ENCODE results near the gene SKOR1. TPM values are rescaled to one million over a fixed set of nuclear protein-coding genes. Genes with fewer than 3 reads are reported as not detected.
A peak's percentile ranks its signal among the peaks of the same experiment; 100 is the strongest.

Gene SKOR1
- total RNA-seq, 1 donor from 2014 or later = not detected

- H3K4me3 Mint-ChIP-seq (ENCODE audit: unreplicated experiment) = no peak overlapping the region
- peaks cover 2% of the 10 kb centered on the region for H3K9me3 Mint-ChIP-seq (ENCODE audit: unreplicated experiment)
- no peak overlapping the region for H3K4me3 ChIP-seq (ENCODE audit: insufficient read depth, low read depth, low read length)
- TF ChIP-seq CTCF (IDR thresholded peaks at IDR 0.05; ENCODE audit: insufficient read depth, low read depth, low read length) = no peak
- no peak for TF ChIP-seq EZH2 (IDR thresholded peaks at IDR 0.05; ENCODE audit: insufficient read depth, low read length)
- H3K27ac Mint-ChIP-seq (ENCODE audit: unreplicated experiment) = no peak overlapping the region
- peaks cover 2% of the 10 kb centered on the region for H3K27me3 ChIP-seq (ENCODE audit: insufficient read depth, low read length)
- H3K36me3 Mint-ChIP-seq (ENCODE audit: low read depth, unreplicated experiment) = no peaks in the 10 kb centered on the region
- H3K4me2 ChIP-seq (ENCODE audit: low read length) = no peak overlapping the region
- DNase-seq (ENCODE audit: low read depth) (peak; percentile 36), FAIRE-seq (no peak)
- no peaks in the 10 kb centered on the region for H4K20me1 ChIP-seq (ENCODE audit: insufficient read depth, low read length)
- no peak overlapping the region for H2AFZ ChIP-seq (ENCODE audit: low read depth, low read length)
- no peaks in the 10 kb centered on the region for H3K4me1 ChIP-seq (ENCODE audit: insufficient read depth, low read length)
- no peak overlapping the region for H3K27ac ChIP-seq (ENCODE audit: low read depth, low read length)
- H3K36me3 ChIP-seq (ENCODE audit: insufficient read depth, low read length) = no peaks in the 10 kb centered on the region
- no peaks in the 10 kb centered on the region for H3K79me2 ChIP-seq (ENCODE audit: insufficient read depth, low read length)
- peaks cover 6% of the 10 kb centered on the region for H3K27me3 Mint-ChIP-seq (ENCODE audit: low read depth, unreplicated experiment)
- no peaks in the 10 kb centered on the region for H3K9me3 ChIP-seq (ENCODE audit: insufficient read depth, low read depth, low read length)
- H3K9ac ChIP-seq (ENCODE audit: low read length) = no peak overlapping the region
- H3K4me1 Mint-ChIP-seq (ENCODE audit: low read depth, unreplicated experiment) = peaks cover 6% of the 10 kb centered on the region
Observed at GRCh38 chr15:67850994-67851571, 25.8 kb downstream of the SKOR1 start.

DNA sequence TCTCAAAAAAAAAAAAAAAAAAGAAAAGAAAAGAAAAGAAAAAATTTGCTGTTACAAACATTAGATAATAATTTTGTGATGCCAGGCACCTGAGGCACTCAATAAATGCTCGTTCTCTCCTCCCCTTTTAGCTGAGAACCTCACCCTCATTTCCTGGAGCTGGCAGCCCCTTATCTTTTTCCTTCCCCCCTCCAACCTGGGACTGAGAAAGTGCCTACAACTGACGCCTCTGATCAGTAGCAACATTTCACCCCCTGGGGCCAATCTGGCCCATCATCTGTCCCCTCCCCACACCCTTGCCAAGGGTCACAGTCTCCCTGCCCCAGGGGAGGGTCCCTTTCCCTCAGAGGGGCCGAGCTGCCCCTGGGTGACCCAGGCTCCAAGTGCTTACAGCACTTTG lies 27.1 kb downstream of the SKOR1 start:
- TF ChIP-seq EZH2 (IDR thresholded peaks at IDR 0.05; ENCODE audit: insufficient read depth, low read length) = no peak
- peaks cover 2% of the 10 kb centered on the region for H3K27me3 ChIP-seq (ENCODE audit: insufficient read depth, low read length)
- Mint-ChIP-seq H3K36me3 (ENCODE audit: low read depth, unreplicated experiment) (no peaks in the 10 kb centered on the region), H3K4me3 (ENCODE audit: unreplicated experiment) (no peak overlapping the region), H3K27ac (ENCODE audit: unreplicated experiment) (no peak overlapping the region), H3K4me1 (ENCODE audit: low read depth, unreplicated experiment) (peaks cover 6% of the 10 kb centered on the region), H3K27me3 (ENCODE audit: low read depth, unreplicated experiment) (peaks cover 5% of the 10 kb centered on the region), H3K9me3 (ENCODE audit: unreplicated experiment) (peaks cover 2% of the 10 kb centered on the region)
- FAIRE-seq (no peak), DNase-seq (ENCODE audit: low read depth) (no peak)
- no peak overlapping the region for H3K4me3 ChIP-seq (ENCODE audit: insufficient read depth, low read depth, low read length)
- H4K20me1 ChIP-seq (ENCODE audit: insufficient read depth, low read length) = no peaks in the 10 kb centered on the region
- H3K27ac ChIP-seq (ENCODE audit: low read depth, low read length) = no peak overlapping the region
- no peaks in the 10 kb centered on the region for H3K9me3 ChIP-seq (ENCODE audit: insufficient read depth, low read depth, low read length)
- no peaks in the 10 kb centered on the region for H3K36me3 ChIP-seq (ENCODE audit: insufficient read depth, low read length)
- H3K4me2 ChIP-seq (ENCODE audit: low read length) = no peak overlapping the region
- no peaks in the 10 kb centered on the region for H3K79me2 ChIP-seq (ENCODE audit: insufficient read depth, low read length)
- H3K9ac ChIP-seq (ENCODE audit: low read length) = no peak overlapping the region
- H2AFZ ChIP-seq (ENCODE audit: low read depth, low read length) = no peak overlapping the region
- no peaks in the 10 kb centered on the region for H3K4me1 ChIP-seq (ENCODE audit: insufficient read depth, low read length)

DNA sequence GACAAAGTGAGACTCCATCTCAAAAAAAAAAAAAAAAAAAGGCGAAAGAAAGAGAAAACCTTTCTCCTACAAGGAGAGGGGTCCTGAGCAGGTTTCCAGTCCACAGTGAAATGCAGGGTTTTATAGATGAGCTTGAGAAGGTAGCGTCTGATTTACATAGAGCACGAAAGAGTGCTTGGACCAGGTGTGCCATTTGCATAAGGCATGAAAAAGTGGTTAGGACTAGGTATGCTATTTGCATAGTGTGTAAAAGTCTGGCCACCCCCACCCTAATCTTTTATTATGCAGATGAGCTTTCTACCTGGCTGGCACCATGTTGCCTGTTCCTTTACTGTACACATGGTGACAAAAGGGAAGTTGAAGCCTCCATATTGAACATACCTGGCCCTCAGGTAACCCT lies 28.1 kb downstream of the SKOR1 start:
- Histone ChIP-seq H3K79me2 (ENCODE audit: insufficient read depth, low read length) (no peaks in the 10 kb centered on the region), H3K4me3 (ENCODE audit: insufficient read depth, low read depth, low read length) (no peak overlapping the region), H3K27ac (ENCODE audit: low read depth, low read length) (no peak overlapping the region), H3K4me2 (ENCODE audit: low read length) (no peak overlapping the region), H2AFZ (ENCODE audit: low read depth, low read length) (no peak overlapping the region), H3K4me1 (ENCODE audit: insufficient read depth, low read length) (no peaks in the 10 kb centered on the region), H3K27me3 (ENCODE audit: insufficient read depth, low read length) (peaks cover 2% of the 10 kb centered on the region), H3K36me3 (ENCODE audit: insufficient read depth, low read length) (no peaks in the 10 kb centered on the region), H4K20me1 (ENCODE audit: insufficient read depth, low read length) (no peaks in the 10 kb centered on the region), H3K9me3 (ENCODE audit: insufficient read depth, low read depth, low read length) (no peaks in the 10 kb centered on the region), H3K9ac (ENCODE audit: low read length) (no peak overlapping the region)
- Mint-ChIP-seq H3K9me3 (ENCODE audit: unreplicated experiment) (peaks cover 2% of the 10 kb centered on the region), H3K27me3 (ENCODE audit: low read depth, unreplicated experiment) (no peaks in the 10 kb centered on the region), H3K36me3 (ENCODE audit: low read depth, unreplicated experiment) (no peaks in the 10 kb centered on the region), H3K4me3 (ENCODE audit: unreplicated experiment) (no peak overlapping the region), H3K27ac (ENCODE audit: unreplicated experiment) (no peak overlapping the region), H3K4me1 (ENCODE audit: low read depth, unreplicated experiment) (peaks cover 6% of the 10 kb centered on the region)
- TF ChIP-seq CTCF (IDR thresholded peaks at IDR 0.05; ENCODE audit: insufficient read depth, low read depth, low read length) = no peak
- no peak for TF ChIP-seq EZH2 (IDR thresholded peaks at IDR 0.05; ENCODE audit: insufficient read depth, low read length)
- FAIRE-seq (no peak), DNase-seq (ENCODE audit: low read depth) (no peak)
